Measurements from ENCODE around the gene PTPRQ. TPM values are rescaled to one million over a fixed set of nuclear protein-coding genes. Genes with fewer than 3 reads are reported as not detected.

Gene PTPRQ, protein sequence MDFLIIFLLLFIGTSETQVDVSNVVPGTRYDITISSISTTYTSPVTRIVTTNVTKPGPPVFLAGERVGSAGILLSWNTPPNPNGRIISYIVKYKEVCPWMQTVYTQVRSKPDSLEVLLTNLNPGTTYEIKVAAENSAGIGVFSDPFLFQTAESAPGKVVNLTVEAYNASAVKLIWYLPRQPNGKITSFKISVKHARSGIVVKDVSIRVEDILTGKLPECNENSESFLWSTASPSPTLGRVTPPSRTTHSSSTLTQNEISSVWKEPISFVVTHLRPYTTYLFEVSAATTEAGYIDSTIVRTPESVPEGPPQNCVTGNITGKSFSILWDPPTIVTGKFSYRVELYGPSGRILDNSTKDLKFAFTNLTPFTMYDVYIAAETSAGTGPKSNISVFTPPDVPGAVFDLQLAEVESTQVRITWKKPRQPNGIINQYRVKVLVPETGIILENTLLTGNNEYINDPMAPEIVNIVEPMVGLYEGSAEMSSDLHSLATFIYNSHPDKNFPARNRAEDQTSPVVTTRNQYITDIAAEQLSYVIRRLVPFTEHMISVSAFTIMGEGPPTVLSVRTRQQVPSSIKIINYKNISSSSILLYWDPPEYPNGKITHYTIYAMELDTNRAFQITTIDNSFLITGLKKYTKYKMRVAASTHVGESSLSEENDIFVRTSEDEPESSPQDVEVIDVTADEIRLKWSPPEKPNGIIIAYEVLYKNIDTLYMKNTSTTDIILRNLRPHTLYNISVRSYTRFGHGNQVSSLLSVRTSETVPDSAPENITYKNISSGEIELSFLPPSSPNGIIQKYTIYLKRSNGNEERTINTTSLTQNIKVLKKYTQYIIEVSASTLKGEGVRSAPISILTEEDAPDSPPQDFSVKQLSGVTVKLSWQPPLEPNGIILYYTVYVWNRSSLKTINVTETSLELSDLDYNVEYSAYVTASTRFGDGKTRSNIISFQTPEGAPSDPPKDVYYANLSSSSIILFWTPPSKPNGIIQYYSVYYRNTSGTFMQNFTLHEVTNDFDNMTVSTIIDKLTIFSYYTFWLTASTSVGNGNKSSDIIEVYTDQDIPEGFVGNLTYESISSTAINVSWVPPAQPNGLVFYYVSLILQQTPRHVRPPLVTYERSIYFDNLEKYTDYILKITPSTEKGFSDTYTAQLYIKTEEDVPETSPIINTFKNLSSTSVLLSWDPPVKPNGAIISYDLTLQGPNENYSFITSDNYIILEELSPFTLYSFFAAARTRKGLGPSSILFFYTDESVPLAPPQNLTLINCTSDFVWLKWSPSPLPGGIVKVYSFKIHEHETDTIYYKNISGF (N-terminal part only)
- polyA plus RNA-seq = not detected in 2 replicates

DNA sequence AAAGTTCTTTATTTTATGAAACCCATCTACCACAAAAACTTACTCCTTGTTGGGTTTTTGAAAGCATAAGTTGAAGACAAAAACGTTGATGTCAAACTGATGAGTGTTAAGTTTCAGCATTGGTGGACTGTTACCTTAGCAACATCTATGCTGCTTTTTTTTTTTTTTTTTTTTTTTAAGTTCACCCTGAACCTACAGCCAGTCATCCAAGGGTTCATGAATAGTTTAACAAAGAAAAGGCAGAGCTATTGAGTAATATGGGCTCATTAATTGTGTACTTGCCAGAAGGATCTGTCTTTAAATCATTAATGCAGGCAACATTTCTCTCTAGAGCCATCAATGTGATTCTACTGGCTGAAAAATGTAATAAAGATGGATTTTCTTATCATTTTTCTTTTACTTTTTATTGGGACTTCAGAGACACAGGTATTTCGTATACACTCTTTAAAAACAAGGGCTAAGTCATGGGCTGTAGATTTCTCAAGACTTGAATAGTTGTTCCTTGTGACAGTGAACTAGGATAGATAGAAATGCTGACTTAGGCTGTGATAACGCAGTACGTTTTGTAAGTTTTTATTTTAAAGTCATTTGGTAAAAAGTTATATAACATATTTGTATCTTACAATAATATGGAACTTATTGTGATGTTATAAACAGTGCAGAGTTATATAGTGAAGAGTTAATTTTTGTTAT lies at the start of gene PTPRQ:
PTPRQ (plus strand) TSS at position 262 of the 693 bp plus-strand sequence; CDS start at position 373, 111 bp downstream.

DNA sequence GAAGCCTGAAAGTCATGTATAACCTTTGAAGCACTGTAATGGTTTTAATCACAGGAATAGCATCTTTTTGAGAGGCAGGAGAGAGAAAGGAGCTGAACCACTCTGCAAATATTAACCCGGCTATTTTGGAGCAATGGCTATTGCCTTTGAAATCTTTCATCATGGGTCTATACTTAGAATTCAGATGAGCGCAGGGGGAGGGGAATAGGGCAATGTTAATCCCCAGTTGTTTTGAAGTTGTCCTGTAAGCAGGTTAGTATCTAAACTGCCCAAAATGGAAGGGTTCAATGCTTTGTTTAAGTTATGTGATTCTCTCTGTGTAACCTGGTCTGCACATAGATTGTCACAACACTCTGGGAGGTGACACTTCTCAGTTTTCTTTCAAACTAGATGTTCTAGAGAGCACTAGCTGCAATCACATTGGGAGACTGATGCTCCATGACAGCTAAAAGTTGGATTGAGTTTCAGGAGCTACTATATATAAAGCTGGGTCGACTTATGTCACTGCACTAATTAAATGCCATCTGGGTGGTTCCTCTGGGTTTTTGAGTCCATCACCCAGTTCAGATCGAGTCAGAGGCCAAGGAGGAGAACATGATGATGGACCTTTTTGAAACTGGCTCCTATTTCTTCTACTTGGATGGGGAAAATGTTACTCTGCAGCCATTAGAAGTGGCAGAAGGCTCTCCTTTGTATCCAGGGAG lies 263.2 kb downstream of the PTPRQ start, which contains the start of gene MYF6:
MYF6 (plus strand) TSS at position 509 of the 704 bp plus-strand sequence; CDS start at position 595, 86 bp downstream.

DNA sequence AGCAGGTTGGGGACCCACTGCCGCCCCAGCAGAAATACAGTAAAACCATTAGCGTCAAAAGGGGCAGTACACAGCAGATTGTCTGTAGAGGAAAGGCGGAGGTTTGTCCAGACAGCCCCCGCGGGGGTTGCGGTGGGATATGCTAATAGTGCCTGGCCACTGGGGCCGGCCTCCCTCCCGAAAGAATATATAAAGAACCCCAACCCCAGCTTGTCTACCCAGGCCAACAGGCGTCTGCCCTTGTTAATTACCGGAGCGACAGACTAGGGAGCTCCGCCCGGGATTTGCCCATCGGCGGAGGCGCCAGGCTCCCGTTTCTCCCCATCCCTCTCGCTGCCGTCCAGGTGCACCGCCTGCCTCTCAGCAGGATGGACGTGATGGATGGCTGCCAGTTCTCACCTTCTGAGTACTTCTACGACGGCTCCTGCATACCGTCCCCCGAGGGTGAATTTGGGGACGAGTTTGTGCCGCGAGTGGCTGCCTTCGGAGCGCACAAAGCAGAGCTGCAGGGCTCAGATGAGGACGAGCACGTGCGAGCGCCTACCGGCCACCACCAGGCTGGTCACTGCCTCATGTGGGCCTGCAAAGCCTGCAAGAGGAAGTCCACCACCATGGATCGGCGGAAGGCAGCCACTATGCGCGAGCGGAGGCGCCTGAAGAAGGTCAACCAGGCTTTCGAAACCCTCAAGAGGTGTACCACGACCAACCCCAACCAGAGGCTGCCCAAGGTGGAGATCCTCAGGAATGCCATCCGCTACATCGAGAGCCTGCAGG lies 272.8 kb downstream of the PTPRQ start, which contains the start of gene MYF5:
MYF5 (plus strand) TSS at position 217 of the 774 bp plus-strand sequence; CDS start at position 369, 152 bp downstream.

Measured in Purkinje cell (primary cell).